Liver (tissue), 3 donors: ENCODE results near the gene SALL1.

Experiments used
- EGR1 ChIP-seq, 2 donors: IDR thresholded peaks; 2 replicates each; pipeline ENCODE4 v1.6.1; 2016 to 2018; ENCODE audit warnings: antibody characterized with exemption in 2 of 2, low read depth in 2 of 2
- FOXA1 ChIP-seq: IDR thresholded peaks from 2 replicates; pipeline ENCODE4 v1.6.1; 2016; ENCODE audit warnings: antibody characterized with exemption
- FOXA2 ChIP-seq: IDR thresholded peaks from 2 replicates; pipeline ENCODE4 v1.6.1; 2016; ENCODE audit warnings: antibody characterized with exemption
- GABPA ChIP-seq, 2 donors: IDR thresholded peaks in 1 of 2; conservative IDR thresholded peaks in 1 of 2; 2 replicates each; pipeline ENCODE4 v1.6.1; 2016; ENCODE audit warnings: antibody characterized with exemption in 2 of 2, mild to moderate bottlenecking in 1 of 2, moderate library complexity in 1 of 2
- NR2F2 ChIP-seq: IDR thresholded peaks from 2 replicates; pipeline ENCODE4 v1.6.1; 2016; ENCODE audit warnings: antibody characterized with exemption
- RAD21 ChIP-seq, 2 donors: IDR thresholded peaks; 2 replicates each; pipeline ENCODE4 v1.6.1; 2016; ENCODE audit warnings: antibody characterized with exemption in 2 of 2, mild to moderate bottlenecking in 2 of 2
- SP1 ChIP-seq: IDR thresholded peaks from 2 replicates; pipeline ENCODE4 v1.6.1; 2018; ENCODE audit warnings: antibody characterized with exemption, mild to moderate bottlenecking
- TAF1 ChIP-seq: conservative IDR thresholded peaks from 2 replicates; pipeline ENCODE4 v1.6.1; 2016; ENCODE audit warnings: antibody characterized with exemption, mild to moderate bottlenecking
- TF ChIP-seq, protein P1 (sequence below): fragments of 150-350 bp; IDR thresholded peaks from 2 replicates; pipeline ENCODE4 v1.5.1; 2017; ENCODE audit warnings: improper control_type of control experiment, low read depth, low read length; ENCODE audit not compliant: missing input control
- TF ChIP-seq, protein P2 (sequence below): IDR thresholded peaks from 2 replicates; pipeline ENCODE4 v1.6.1; 2016; ENCODE audit warnings: antibody characterized with exemption
- TF ChIP-seq, protein P3 (sequence below): IDR thresholded peaks from 2 replicates; pipeline ENCODE4 v1.6.1; 2016; ENCODE audit warnings: antibody characterized with exemption, mild to moderate bottlenecking
- TF ChIP-seq, protein P4 (sequence below): IDR thresholded peaks from 2 replicates; pipeline ENCODE4 v1.6.1; 2016; ENCODE audit warnings: antibody characterized with exemption
- donor health status: healthy.
- donor health status: healthy.

DNA sequence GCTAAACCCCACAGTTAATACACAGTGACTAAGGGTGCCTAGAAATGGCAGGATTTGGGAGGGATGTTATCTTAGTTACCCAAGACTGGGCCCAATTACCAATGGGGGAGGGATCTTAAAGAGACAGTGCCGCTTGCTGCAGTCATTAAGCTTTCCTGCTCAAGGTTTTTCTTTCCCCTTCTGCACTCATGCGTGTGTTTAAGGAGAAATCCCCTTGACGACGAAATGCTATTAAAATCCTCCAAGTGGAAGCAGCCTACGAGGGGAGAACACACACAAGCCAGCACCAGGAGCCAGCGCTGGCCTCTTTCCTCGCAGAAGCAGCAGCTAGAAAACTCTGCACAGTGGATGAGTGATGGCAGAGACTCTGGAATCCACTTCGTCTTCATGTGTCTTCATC is 22.0 kb downstream of the SALL1 start:
- no peak for TF ChIP-seq SP1
- TF ChIP-seq, protein P1, sequence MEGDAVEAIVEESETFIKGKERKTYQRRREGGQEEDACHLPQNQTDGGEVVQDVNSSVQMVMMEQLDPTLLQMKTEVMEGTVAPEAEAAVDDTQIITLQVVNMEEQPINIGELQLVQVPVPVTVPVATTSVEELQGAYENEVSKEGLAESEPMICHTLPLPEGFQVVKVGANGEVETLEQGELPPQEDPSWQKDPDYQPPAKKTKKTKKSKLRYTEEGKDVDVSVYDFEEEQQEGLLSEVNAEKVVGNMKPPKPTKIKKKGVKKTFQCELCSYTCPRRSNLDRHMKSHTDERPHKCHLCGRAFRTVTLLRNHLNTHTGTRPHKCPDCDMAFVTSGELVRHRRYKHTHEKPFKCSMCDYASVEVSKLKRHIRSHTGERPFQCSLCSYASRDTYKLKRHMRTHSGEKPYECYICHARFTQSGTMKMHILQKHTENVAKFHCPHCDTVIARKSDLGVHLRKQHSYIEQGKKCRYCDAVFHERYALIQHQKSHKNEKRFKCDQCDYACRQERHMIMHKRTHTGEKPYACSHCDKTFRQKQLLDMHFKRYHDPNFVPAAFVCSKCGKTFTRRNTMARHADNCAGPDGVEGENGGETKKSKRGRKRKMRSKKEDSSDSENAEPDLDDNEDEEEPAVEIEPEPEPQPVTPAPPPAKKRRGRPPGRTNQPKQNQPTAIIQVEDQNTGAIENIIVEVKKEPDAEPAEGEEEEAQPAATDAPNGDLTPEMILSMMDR, result no peak
- TF ChIP-seq, protein P2, sequence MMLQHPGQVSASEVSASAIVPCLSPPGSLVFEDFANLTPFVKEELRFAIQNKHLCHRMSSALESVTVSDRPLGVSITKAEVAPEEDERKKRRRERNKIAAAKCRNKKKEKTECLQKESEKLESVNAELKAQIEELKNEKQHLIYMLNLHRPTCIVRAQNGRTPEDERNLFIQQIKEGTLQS, result no peak
- peak; percentile 14 to 30 for TF ChIP-seq RAD21 (IDR thresholded peaks at IDR 0.05)
- no peak for TF ChIP-seq NR2F2
- TF ChIP-seq, protein P3, sequence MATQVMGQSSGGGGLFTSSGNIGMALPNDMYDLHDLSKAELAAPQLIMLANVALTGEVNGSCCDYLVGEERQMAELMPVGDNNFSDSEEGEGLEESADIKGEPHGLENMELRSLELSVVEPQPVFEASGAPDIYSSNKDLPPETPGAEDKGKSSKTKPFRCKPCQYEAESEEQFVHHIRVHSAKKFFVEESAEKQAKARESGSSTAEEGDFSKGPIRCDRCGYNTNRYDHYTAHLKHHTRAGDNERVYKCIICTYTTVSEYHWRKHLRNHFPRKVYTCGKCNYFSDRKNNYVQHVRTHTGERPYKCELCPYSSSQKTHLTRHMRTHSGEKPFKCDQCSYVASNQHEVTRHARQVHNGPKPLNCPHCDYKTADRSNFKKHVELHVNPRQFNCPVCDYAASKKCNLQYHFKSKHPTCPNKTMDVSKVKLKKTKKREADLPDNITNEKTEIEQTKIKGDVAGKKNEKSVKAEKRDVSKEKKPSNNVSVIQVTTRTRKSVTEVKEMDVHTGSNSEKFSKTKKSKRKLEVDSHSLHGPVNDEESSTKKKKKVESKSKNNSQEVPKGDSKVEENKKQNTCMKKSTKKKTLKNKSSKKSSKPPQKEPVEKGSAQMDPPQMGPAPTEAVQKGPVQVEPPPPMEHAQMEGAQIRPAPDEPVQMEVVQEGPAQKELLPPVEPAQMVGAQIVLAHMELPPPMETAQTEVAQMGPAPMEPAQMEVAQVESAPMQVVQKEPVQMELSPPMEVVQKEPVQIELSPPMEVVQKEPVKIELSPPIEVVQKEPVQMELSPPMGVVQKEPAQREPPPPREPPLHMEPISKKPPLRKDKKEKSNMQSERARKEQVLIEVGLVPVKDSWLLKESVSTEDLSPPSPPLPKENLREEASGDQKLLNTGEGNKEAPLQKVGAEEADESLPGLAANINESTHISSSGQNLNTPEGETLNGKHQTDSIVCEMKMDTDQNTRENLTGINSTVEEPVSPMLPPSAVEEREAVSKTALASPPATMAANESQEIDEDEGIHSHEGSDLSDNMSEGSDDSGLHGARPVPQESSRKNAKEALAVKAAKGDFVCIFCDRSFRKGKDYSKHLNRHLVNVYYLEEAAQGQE, result no peak
- TF ChIP-seq, protein P4, sequence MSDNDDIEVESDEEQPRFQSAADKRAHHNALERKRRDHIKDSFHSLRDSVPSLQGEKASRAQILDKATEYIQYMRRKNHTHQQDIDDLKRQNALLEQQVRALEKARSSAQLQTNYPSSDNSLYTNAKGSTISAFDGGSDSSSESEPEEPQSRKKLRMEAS, result peak; percentile 74
- TF ChIP-seq FOXA2, result peak; percentile 5
- no peak for TF ChIP-seq TAF1
- no peak for TF ChIP-seq EGR1 (IDR thresholded peaks at IDR 0.05; ENCODE audit: low read depth in 2 of 2)
- no peak for TF ChIP-seq GABPA (IDR thresholded peaks at IDR 0.05 in 1 of 2, conservative IDR thresholded peaks at IDR 0.05 in 1 of 2)
- TF ChIP-seq FOXA1, result no peak
